ENCODE measurements around the gene NACC2.
"Not testable (repeated sequence)": the region's sequence is repeated elsewhere in the genome, so short reads cannot be mapped to it uniquely, and the experiment has no call there.

The NACC2 gene

DNA sequence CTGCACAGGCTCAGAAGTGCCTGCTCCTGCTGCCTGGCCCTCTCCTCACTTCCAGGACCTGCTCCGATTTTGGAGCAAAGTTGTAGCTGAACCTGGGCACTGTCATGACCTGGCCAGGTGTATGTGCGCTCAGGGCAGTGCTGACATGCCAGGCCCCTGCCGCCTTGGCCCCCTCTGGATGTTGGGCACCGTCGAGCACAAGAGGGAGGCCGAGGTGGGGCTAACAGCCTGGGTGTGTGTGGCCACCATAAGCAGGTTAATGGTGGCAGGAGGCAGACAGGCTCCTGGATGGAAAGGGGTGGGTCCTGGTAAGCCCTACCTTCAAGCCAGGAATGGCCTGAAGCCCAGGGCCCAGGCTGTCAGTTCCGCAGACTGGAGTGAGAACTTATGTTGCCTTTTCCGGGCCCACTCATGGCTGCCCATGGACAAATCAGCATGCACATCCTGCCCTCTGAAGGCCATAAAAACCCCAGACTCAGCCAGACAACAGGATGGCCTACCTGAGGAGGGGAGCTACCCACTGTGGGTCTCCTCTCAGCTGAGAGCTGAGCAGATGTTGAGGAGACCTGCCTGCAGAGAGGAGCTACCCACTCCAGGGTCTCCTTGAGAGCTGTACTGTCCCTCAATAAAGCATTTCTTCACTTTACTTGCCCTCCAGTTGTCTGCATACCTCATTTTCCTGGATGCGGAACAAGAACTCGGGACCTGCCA lies 66.2 kb downstream of the NACC2 start:
- DNase-seq, result peak in 1 of 2 experiments; percentile 49
- no peak for TF ChIP-seq POLR2A (IDR thresholded peaks at IDR 0.05; ENCODE audit: low read length)
- no peak for TF ChIP-seq GATA1 (IDR thresholded peaks at IDR 0.05; ENCODE audit: low read depth, low read length)

DNA sequence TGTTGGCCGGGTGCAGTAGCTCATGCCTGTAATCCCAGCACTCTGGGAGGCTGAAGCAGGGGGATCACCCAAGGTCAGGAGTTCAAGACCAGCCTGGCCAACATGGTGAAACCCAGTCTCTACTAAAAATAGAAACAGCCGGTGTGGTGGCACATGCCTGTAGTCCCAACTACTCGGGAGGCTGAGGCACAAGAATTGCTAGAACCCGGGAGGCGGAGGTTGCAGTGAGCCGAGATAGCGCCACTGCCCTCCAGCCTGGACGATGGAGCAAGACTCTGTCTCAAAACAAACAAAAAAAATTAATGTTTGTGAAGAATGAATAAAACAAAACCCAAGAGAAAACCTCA lies 68.2 kb downstream of the NACC2 start:
- DNase-seq, result not testable (repeated sequence)

DNA sequence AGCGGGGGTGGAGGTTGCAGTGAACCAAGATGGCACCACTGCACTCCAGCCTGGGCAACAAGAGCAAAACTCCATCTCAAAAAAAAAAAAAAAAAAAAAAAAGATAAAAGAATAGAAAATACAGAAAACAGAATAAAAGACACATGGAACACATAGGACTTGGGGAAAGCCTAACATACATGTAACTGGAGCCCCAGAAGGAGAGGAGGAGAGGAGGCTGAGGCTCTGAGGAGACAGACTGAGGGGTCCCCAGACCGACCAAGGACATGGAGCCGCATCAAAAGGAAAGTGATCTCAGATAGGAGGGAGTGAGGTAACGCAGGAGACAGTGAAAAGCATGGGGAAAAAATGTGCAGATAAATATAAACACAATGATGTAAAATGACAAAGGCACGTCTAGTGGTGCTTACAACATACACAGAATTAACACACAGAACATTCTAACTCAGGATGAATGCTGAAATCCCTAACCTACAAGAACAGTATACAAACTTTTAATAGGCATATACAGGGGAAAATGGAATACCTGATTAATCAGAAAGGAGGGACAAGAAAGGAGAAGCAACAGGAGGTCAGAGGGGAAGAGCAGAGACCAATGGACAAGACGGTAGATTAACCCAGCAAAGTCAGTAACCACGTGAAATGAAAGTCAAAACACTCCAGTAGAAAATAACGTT lies 68.7 kb downstream of the NACC2 start:
- no peak for TF ChIP-seq POLR2A (IDR thresholded peaks at IDR 0.05; ENCODE audit: low read length)
- no peak for TF ChIP-seq GATA1 (IDR thresholded peaks at IDR 0.05; ENCODE audit: low read depth, low read length)
- no peak for DNase-seq

DNA sequence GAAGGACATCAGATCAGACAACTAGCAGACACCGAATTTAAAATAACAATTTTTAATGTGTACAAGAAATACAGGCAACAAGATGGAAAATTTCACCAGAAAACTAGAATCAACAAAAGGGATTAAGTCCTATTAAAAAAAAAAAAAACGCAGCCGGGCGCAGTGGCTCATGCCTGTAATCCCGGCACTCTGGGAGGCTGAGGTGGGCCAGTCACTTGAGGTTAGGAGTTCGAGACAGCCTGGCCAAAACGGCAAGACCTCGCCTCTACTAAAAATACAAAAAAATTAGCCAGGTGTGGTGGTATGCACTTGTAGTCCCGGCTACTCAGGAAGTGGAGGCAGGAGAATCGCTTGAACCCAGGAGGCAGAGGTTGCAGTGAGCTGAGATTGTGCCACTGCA lies 69.6 kb downstream of the NACC2 start:
- DNase-seq, result no peak
- no peak for TF ChIP-seq POLR2A (IDR thresholded peaks at IDR 0.05; ENCODE audit: low read length)
- TF ChIP-seq GATA1 (IDR thresholded peaks at IDR 0.05; ENCODE audit: low read depth, low read length), result no peak

DNA sequence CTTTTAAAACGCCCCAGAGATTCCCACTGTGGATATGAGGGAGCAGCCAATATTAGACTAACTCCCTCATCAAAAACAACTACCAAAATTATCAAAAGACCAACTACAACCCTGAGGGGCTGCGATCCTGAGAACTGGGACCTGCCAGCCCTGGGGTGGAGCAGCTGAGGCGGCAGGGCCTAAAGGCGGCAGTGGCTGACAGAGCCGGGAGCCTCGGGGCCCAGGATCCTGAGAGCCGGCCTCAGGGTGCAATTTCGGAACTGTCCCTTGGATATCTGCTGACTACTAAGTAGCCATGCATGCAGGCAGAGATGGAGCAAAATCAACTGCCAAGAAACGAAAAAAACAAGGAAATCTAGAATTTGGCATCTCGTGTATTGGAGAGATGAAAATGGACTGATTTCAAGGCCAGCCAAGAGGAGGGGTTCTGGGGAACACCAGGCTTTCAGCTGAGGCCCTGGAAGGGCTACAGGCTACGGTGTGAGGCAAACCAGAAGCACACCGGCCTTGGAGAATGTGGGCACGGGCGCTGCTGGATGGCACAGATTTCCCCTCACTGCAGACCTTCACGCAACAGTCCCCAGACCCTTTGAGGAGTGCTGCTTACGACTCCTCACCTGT lies 70.3 kb downstream of the NACC2 start:
- TF ChIP-seq POLR2A (IDR thresholded peaks at IDR 0.05; ENCODE audit: low read length), result no peak
- no peak for DNase-seq

DNA sequence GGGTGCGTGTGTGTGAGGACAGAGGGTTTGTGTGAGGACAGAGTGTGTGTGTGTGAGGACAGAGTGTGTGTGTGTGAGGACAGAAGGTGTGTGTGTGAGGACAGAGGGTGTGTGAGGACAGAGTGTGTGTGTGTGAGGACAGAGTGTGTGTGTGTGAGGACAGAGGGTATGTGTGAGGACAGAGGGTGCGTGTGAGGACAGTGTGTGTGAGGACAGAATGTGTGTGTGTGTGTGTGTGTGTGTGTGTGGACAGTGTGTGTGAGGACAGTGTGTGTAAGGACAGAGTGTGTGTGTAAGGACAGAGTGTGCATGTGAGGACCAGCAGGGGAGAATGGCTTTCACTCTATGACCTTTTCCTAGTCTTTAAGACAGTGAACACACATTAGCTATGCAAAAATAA lies 70.8 kb downstream of the NACC2 start:
- TF ChIP-seq GATA1 (IDR thresholded peaks at IDR 0.05; ENCODE audit: low read depth, low read length) (no peak), POLR2A (IDR thresholded peaks at IDR 0.05; ENCODE audit: low read length) (no peak)
- no peak for DNase-seq

DNA sequence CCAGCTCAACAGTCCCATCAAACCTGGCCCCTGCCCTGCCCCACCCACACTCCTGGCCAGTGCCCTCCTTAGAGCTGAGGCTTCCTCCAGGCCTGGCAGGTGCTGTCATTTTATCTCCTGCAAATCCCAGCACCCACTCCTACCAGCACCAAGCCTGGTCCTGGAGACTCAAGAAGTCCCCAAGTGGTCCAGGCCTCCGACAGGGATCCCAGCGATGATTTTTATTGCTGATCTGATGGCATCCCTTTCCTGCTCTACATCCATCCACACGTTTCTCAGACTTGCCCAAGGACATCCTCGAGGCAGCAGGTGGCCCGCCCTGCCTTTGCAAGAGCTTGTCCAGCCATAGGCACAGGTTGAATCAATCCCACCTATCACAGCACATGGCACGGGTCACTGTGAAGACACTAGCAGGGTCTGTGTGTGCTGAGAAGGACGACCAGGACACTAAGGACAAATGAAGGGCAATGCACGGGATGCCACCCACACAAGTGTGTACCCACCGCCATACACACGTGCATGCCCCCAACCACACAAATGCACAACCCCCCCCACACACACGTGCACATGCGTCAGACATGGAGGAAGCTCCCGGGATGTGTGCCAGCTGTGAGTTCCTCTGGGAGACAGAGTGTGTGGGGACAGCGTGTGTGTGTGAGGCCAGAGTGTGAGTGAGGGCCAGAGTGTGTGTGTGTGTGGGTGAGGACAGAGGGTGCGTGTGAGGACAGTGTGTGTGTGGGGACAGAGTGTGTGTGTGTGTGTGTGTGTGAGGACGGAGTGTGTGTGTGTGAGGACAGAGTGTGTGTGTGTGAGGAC lies 71.5 kb downstream of the NACC2 start:
- TF ChIP-seq GATA1 (IDR thresholded peaks at IDR 0.05; ENCODE audit: low read depth, low read length), result no peak
- TF ChIP-seq POLR2A (IDR thresholded peaks at IDR 0.05; ENCODE audit: low read length), result no peak
- DNase-seq, result no peak

DNA sequence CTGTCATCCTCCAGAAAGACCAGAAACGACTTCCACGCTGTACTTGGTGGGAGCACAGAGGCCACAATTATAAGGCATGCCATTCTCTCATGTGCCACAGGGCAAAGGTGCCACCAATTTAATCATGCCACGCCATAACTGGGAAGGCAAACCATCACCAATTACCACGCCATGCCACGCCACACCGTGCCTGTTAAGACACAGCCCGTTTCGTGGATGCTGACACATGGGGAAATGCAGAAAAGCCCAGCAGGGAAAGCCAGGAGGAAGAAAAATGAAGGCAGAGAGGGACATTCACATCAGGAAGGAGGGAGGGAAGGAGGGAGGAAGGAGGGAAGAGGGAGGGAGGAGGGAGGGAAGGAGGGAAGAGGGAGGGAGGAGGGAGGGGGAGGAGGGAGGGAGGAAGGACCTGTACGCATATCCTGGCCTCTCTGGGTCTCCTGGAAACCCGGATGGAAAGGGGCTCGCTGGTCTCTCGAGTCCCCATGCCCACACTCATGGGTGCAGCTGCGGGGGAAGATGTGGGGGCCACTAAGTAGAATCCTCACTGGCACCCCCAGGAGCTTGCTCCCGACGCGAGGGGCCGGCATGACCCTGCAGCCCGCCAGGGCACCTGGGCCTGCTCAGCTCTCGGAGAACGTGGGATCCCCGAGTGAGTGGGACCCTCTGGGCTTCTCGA lies 72.2 kb downstream of the NACC2 start:
- TF ChIP-seq POLR2A (IDR thresholded peaks at IDR 0.05; ENCODE audit: low read length) (no peak), GATA1 (IDR thresholded peaks at IDR 0.05; ENCODE audit: low read depth, low read length) (no peak)

DNA sequence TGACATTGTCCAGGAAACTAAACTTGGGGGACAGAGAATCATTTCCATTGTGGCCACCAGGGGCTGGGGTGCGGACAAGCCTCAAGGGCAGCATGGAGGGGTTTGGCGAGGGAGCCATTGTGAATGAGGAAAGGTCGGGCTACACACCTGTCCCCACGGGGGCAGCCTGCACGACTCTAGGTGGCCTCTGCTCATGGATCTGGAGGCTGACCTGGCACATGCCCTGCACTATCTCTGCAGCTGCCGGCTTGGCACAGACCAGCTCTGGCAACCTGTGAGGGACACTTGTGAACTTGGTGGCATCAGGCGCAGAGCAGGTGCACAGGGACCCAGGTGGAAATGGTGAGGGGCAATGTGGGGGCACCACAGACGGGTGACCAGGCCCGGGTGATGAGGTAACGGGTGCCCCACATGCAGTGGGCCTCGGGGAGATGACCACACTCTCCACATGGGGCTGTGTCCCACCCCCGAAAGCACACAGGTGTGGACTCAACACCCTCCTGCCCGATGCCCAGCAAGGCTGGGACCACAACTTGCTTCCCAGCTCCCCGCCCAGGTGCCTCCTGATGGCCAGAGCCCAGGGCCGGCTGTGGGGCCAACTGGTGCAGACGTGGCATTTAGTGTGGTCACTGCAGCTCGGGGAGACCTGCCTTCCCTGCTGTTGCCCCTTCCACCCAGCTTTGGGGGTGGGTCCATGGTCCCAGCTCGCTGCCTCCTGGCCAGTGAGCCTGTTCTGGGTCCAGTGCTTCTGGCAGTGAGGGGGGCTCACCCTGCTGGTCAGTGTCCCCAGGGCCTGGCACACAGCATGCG lies 73.0 kb downstream of the NACC2 start:
- no peak for DNase-seq
- no peak for TF ChIP-seq GATA1 (IDR thresholded peaks at IDR 0.05; ENCODE audit: low read depth, low read length)
- TF ChIP-seq POLR2A (IDR thresholded peaks at IDR 0.05; ENCODE audit: low read length), result no peak

More for the DNA sequence above, 72.2 kb downstream of the NACC2 start:
- DNase-seq, result no peak

DNA sequence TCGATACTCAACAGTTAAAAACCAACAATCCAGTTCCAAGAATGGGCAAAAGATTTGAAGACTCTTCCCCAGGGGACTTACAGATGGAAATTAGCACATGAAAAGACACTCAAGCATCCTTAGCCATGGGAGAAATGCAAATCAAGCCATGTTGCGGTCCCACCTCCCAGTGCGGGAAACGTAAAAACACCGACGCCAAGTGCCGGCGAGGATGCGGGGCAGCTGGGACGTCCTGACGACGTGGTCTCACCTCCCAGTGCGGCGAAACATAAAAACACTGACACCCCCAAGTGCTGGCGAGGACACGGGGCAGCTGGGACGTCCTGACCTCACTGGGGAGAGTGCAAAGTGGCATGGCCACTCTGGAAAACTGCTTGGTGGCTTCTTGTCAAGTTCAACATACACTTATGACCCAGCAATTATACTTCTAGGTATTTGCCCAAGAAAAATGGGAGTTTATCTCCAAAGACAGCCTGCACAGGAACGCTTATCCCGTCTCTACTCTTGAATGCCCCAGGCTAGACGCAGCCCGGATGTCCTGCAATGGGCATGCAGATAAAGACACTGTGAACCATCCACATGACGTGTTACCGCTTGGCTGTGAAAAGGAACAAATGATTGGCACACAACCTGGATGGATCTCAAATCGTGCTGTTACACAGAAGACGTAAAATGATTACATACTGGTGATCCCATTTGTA lies 73.8 kb downstream of the NACC2 start:
- TF ChIP-seq POLR2A (IDR thresholded peaks at IDR 0.05; ENCODE audit: low read length), result no peak
- TF ChIP-seq GATA1 (IDR thresholded peaks at IDR 0.05; ENCODE audit: low read depth, low read length), result no peak
- DNase-seq, result no peak

DNA sequence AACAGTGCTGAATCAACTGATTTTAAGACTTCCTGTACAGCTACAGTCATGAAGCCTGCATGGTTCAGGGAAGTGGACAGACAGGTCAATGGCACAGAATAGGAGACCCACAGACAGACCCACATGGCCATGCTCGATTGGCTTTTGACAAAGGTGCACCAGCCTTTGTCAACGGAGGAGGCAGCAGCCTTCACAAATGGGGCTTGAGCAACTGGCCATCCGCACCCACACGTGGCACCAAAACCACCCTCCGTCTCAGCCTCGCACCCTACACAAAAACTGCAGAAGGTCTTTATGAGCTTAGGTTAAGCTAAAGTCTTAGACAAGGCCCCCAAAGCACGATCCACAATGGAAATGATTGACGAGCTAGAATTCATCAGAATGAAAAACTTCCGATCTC lies 74.4 kb downstream of the NACC2 start:
- no peak for DNase-seq
- no peak for TF ChIP-seq GATA1 (IDR thresholded peaks at IDR 0.05; ENCODE audit: low read depth, low read length)
- no peak for TF ChIP-seq POLR2A (IDR thresholded peaks at IDR 0.05; ENCODE audit: low read length)

DNA sequence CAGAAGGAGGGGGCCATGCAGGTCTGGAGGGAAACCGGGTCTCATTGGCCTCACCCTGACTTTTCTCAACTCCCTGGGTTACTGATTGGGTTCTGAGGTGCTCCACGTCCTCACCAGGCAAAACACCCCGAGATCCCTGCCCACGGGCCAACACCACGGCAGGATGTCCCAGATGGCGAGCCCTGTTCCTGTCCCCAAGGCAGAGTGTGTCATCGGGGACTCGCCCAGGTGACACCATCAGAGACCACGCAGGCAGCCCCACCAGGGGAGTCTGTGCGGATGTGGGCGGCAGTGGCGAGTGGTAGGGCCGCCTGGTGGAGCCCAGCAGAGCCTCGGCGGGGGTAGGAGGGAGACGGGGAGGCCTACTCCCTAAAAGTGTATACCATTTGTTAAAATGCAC lies 74.9 kb downstream of the NACC2 start:
- DNase-seq, result no peak
- no peak for TF ChIP-seq GATA1 (IDR thresholded peaks at IDR 0.05; ENCODE audit: low read depth, low read length)
- TF ChIP-seq POLR2A (IDR thresholded peaks at IDR 0.05; ENCODE audit: low read length), result no peak

Measured in erythroblast (primary cell).